Measurements from ENCODE around the gene GPR89B.

The GPR89B gene

GRCh38 chr1:147892731-147893214 is 35.4 kb upstream of the GPR89B start:
- in situ Hi-C loops (cut with MboI; ENCODE audit: low pct_unique_long_range_greater_than_20kb, low sequenced_read_pairs, unreplicated experiment), result loop anchor here (25.0 kb wide), 1 partner anchor 605 kb away; no protein-coding TSS in a partner anchor
- DNase-seq (ENCODE audit: low spot score), result peak; percentile 50
- TF ChIP-seq CTCF (IDR thresholded peaks at IDR 0.05; ENCODE audit: extremely low read depth, insufficient read depth, missing control alignments), result peak; percentile 96

- no peak for DNase-seq (ENCODE audit: low spot score)
- no peak for TF ChIP-seq CTCF (IDR thresholded peaks at IDR 0.05; ENCODE audit: extremely low read depth, insufficient read depth, missing control alignments)
- in situ Hi-C loops (cut with MboI; ENCODE audit: low pct_unique_long_range_greater_than_20kb, low sequenced_read_pairs, unreplicated experiment), result loop anchor here (25.0 kb wide), 1 partner anchor 608 kb away; no protein-coding TSS in a partner anchor
Observed at GRCh38 chr1:147895123-147895522, 33.1 kb upstream of the GPR89B start.

- TF ChIP-seq CTCF (IDR thresholded peaks at IDR 0.05; ENCODE audit: extremely low read depth, insufficient read depth, missing control alignments), result no peak
- in situ Hi-C loops (cut with MboI; ENCODE audit: low pct_unique_long_range_greater_than_20kb, low sequenced_read_pairs, unreplicated experiment), result loop anchor here (25.0 kb wide), 1 partner anchor 610 kb away; no protein-coding TSS in a partner anchor
Observed at GRCh38 chr1:147897029-147897752, 31.0 kb upstream of the GPR89B start.

GRCh38 chr1:147897789-147898188 is 30.4 kb upstream of the GPR89B start:
- DNase-seq (ENCODE audit: low spot score), result no peak
- in situ Hi-C loops (cut with MboI; ENCODE audit: low pct_unique_long_range_greater_than_20kb, low sequenced_read_pairs, unreplicated experiment), result loop anchor here (25.0 kb wide), 1 partner anchor 610 kb away; no protein-coding TSS in a partner anchor
- TF ChIP-seq CTCF (IDR thresholded peaks at IDR 0.05; ENCODE audit: extremely low read depth, insufficient read depth, missing control alignments), result no peak

More at GRCh38 chr1:147897029-147897752, 31.0 kb upstream of the GPR89B start:
- DNase-seq (ENCODE audit: low spot score), result no peak

- TF ChIP-seq CTCF (IDR thresholded peaks at IDR 0.05; ENCODE audit: extremely low read depth, insufficient read depth, missing control alignments), result no peak
- in situ Hi-C loops (cut with MboI; ENCODE audit: low pct_unique_long_range_greater_than_20kb, low sequenced_read_pairs, unreplicated experiment), result no loop called here
- no peak for DNase-seq (ENCODE audit: low spot score)
Observed at GRCh38 chr1:147902253-147902845, 25.9 kb upstream of the GPR89B start, which contains the start of gene GJA8. TSS of gene GJA8 (plus strand) at chr1:147902795. CDS start at chr1:147907956, 5,161 bp downstream.

- no peak for TF ChIP-seq CTCF (IDR thresholded peaks at IDR 0.05; ENCODE audit: extremely low read depth, insufficient read depth, missing control alignments)
- in situ Hi-C loops (cut with MboI; ENCODE audit: low pct_unique_long_range_greater_than_20kb, low sequenced_read_pairs, unreplicated experiment), result no loop called here
- peak; percentile 52 for DNase-seq (ENCODE audit: low spot score)
Observed at GRCh38 chr1:147904726-147905125, 23.5 kb upstream of the GPR89B start.
